GM23338 (cell line): ENCODE data around the gene PPP1CC. TPM values are rescaled to one million over a fixed set of nuclear protein-coding genes. Genes with fewer than 3 reads are reported as not detected.

Experiments
- ATAC-seq: fragments of 200-7000 bp; cut with Tn5 transposase; 3 replicates; pipeline ENCODE4 v1.9.1; 2020
- DNase-seq: peaks from one replicate; pipeline ENCODE4 v3.0.0-alpha.2; 2015; ENCODE audit warnings: low spot score
- H2AFZ ChIP-seq: fragments of 200-600 bp; sonication (generic); 2 replicates; pipeline ENCODE4 v1.8.0; 2016; ENCODE audit warnings: antibody characterized with exemption, mild to moderate bottlenecking, moderate library complexity
- H3F3A ChIP-seq: fragments of 200-600 bp; sonication (generic); replicated peaks from 2 replicates; pipeline ENCODE4 v1.8.0; 2017; ENCODE audit warnings: antibody characterized with exemption, mixed run types, low read depth
- H3K27ac ChIP-seq: fragments of 200-600 bp; sonication (generic); 2 replicates; pipeline ENCODE4 v1.6.1; 2016; ENCODE audit warnings: low read depth
- H3K27me3 ChIP-seq: fragments of 200-600 bp; sonication (generic); 2 replicates; pipeline ENCODE4 v1.8.0; 2016; ENCODE audit warnings: mild to moderate bottlenecking, mixed run types, moderate library complexity; ENCODE audit not compliant: insufficient read depth
- H3K36me3 ChIP-seq: fragments of 200-600 bp; sonication (generic); 2 replicates; pipeline ENCODE4 v1.8.0; 2016; ENCODE audit warnings: mild to moderate bottlenecking; ENCODE audit not compliant: insufficient read depth
- H3K4me1 ChIP-seq: fragments of 200-600 bp; sonication (generic); 2 replicates; pipeline ENCODE4 v1.8.0; 2016; ENCODE audit warnings: mild to moderate bottlenecking, moderate library complexity; ENCODE audit not compliant: insufficient read depth
- H3K4me2 ChIP-seq: fragments of 200-600 bp; sonication (generic); 2 replicates; pipeline ENCODE4 v1.7.1; 2017; ENCODE audit warnings: mixed run types
- H3K4me3 ChIP-seq: fragments of 200-600 bp; sonication (generic); 2 replicates; pipeline ENCODE4 v1.6.1; 2016; ENCODE audit warnings: mixed run types
- H3K79me2 ChIP-seq: fragments of 200-600 bp; sonication (generic); replicated peaks from 2 replicates; pipeline ENCODE4 v1.8.0; 2017; ENCODE audit warnings: mild to moderate bottlenecking; ENCODE audit not compliant: insufficient read depth
- H3K9me2 ChIP-seq: fragments of 200-600 bp; sonication (generic); 2 replicates; pipeline ENCODE4 v1.8.0; 2017; ENCODE audit not compliant: insufficient read depth
- H4K20me1 ChIP-seq: fragments of 200-600 bp; sonication (generic); replicated peaks from 2 replicates; pipeline ENCODE4 v1.8.0; 2017; ENCODE audit warnings: mild to moderate bottlenecking; ENCODE audit not compliant: insufficient read depth
- H3K27ac Mint-ChIP-seq: 2 replicates; pipeline ENCODE4 v1.8.0; 2020; ENCODE audit warnings: inconsistent platforms, mild to moderate bottlenecking, moderate library complexity, mixed read lengths
- H3K27me3 Mint-ChIP-seq: 3 replicates; pipeline ENCODE4 v1.8.0; 2022; ENCODE audit warnings: low read depth, mild to moderate bottlenecking, moderate library complexity, mixed read lengths, inconsistent platforms; ENCODE audit not compliant: insufficient read depth, poor library complexity
- H3K36me3 Mint-ChIP-seq: 3 replicates; pipeline ENCODE4 v1.8.0; 2021; ENCODE audit warnings: low read depth, mild to moderate bottlenecking, inconsistent platforms, moderate library complexity, mixed read lengths
- H3K4me1 Mint-ChIP-seq: 3 replicates; pipeline ENCODE4 v1.8.0; 2020; ENCODE audit warnings: mild to moderate bottlenecking, inconsistent platforms, mixed read lengths
- H3K4me3 Mint-ChIP-seq: 3 replicates; pipeline ENCODE4 v1.8.0; 2021; ENCODE audit warnings: moderate library complexity, mild to moderate bottlenecking, inconsistent platforms, mixed read lengths
- H3K9me3 Mint-ChIP-seq: 3 replicates; pipeline ENCODE4 v1.8.0; 2020; ENCODE audit warnings: moderate library complexity, mild to moderate bottlenecking, inconsistent platforms, mixed read lengths
- CREB1 ChIP-seq: fragments of 250-450 bp; sonication (Bioruptor Pico); IDR thresholded peaks from 2 replicates; pipeline ENCODE4 v1.5.0; 2020; ENCODE audit warnings: low read depth, mild to moderate bottlenecking, moderate library complexity
- ETS1 ChIP-seq: IDR thresholded peaks from 2 replicates; pipeline ENCODE4 v1.6.1; 2016; ENCODE audit warnings: antibody characterized with exemption
- JUNB ChIP-seq: IDR thresholded peaks from one replicate; pipeline ENCODE4 v1.6.1; 2016; ENCODE audit warnings: antibody characterized with exemption; ENCODE audit not compliant: unreplicated experiment
- NANOG ChIP-seq: IDR thresholded peaks from 2 replicates; pipeline ENCODE4 v1.6.1; 2016; ENCODE audit warnings: antibody characterized with exemption, borderline replicate concordance
- POLR2AphosphoS5 ChIP-seq: IDR thresholded peaks from 2 replicates; pipeline ENCODE4 v1.6.1; 2016; ENCODE audit warnings: antibody characterized with exemption, low read depth
- REST ChIP-seq: IDR thresholded peaks from one replicate; pipeline ENCODE4 v1.6.1; 2018; ENCODE audit warnings: antibody characterized with exemption; ENCODE audit not compliant: unreplicated experiment
- STAT1 ChIP-seq: IDR thresholded peaks from one replicate; pipeline ENCODE4 v1.6.1; 2016; ENCODE audit warnings: antibody characterized with exemption; ENCODE audit not compliant: unreplicated experiment
- long read RNA-seq: library from polyadenylated mRNA; unstranded; transcript quantifications from one replicate; pipeline ENCODE4 v2.0.0, GENCODE V29; 2020; ENCODE audit not compliant: unreplicated experiment
- polyA plus RNA-seq: library from polyadenylated mRNA; unstranded; fragments of >200 nt; fragmentation: Nextera tagmentation; extraction: Ambion mirVana; gene quantifications from 2 replicates; pipeline ENCODE4 v1.2.1, GENCODE V29; 2016
- total RNA-seq: library from RNA; depleted of rRNA; stranded (reverse); fragments of >200 nt; shearing (Covaris generic); gene quantifications from 2 replicates; pipeline ENCODE4 v1.2.3, GENCODE V29; 2014; rRNA removed

Gene PPP1CC
- total RNA-seq (501 and 577 TPM in 2 replicates), polyA plus RNA-seq (272 and 276 TPM in 2 replicates)
- long read RNA-seq, transcript PPP1CC-201 (7 exons, 2,559 nt): major isoform, 145 of 170 reads
- long read RNA-seq, partial matches to known transcripts: 1 of 170 reads
- long read RNA-seq, other reads (novel, unspliced or antisense): 16 of 170 reads

GRCh38 chr12:110742718-110743570 lies at the start of gene PPP1CC:
PPP1CC (minus strand) TSS chr12:110742891; CDS start chr12:110742707, 184 bp downstream.
- Histone ChIP-seq H3K79me2 (peaks cover 63% of the 10 kb centered on the region), H2AFZ (peak within 1 kb of the TSS; percentile 48)

More at GRCh38 chr12:110742718-110743570, at the start of gene PPP1CC:
- DNase-seq (peak; percentile 98), ATAC-seq (peak; percentile 85)
- Histone ChIP-seq H3K36me3 (no peaks in the 10 kb centered on the region), H3K4me1 (peaks cover 33% of the 10 kb centered on the region), H3K4me3 (peak within 1 kb of the TSS; percentile 99), H3F3A (no peaks in the 10 kb centered on the region), H4K20me1 (peaks cover 42% of the 10 kb centered on the region), H3K9me2 (no peaks in the 10 kb centered on the region), H3K27ac (peak within 1 kb of the TSS; percentile 81), H3K27me3 (no peaks in the 10 kb centered on the region), H3K4me2 (peak within 1 kb of the TSS; percentile 99)
- TF ChIP-seq NANOG: no peak
- TF ChIP-seq ETS1: 0 out of 2 replicates have a peak, but pooled peaks have one; percentile 15
- peak; percentile 6 for TF ChIP-seq REST
- TF ChIP-seq STAT1: no peak
- TF ChIP-seq CREB1: peak; percentile 68
- TF ChIP-seq JUNB: no peak
- TF ChIP-seq POLR2AphosphoS5: peak; percentile 96
- peak within 1 kb of the TSS; percentile 99 for H3K27ac Mint-ChIP-seq
- H3K4me1 Mint-ChIP-seq: peaks cover 29% of the 10 kb centered on the region
- no peaks in the 10 kb centered on the region for H3K9me3 Mint-ChIP-seq
- peaks cover 20% of the 10 kb centered on the region for H3K36me3 Mint-ChIP-seq
- peaks cover 11% of the 10 kb centered on the region for H3K27me3 Mint-ChIP-seq
- H3K4me3 Mint-ChIP-seq: peak within 1 kb of the TSS; percentile 99
